RWPE2 (cell line): ENCODE results near the gene LARP6.
"Not testable (repeated sequence)": the region's sequence is repeated elsewhere in the genome, so short reads cannot be mapped to it uniquely, and the experiment has no call there.

Source experiments
- ATAC-seq: fragments of 200-7000 bp; cut with Tn5 transposase; 3 replicates; pipeline ENCODE4 v1.9.1; 2021; ENCODE audit warnings: low read depth
- DNase-seq: peaks from one replicate; pipeline ENCODE4 v3.0.0-alpha.2; 2020; ENCODE audit warnings: low spot score
- H3K27ac ChIP-seq: fragments of 450-650 bp; 2 replicates; pipeline ENCODE4 v1.5.1; 2017; ENCODE audit warnings: mild to moderate bottlenecking; ENCODE audit not compliant: poor library complexity, severe bottlenecking
- H3K27me3 ChIP-seq: fragments of 250-450 bp; sonication (Bioruptor Pico); 2 replicates; pipeline ENCODE4 v1.5.1; 2021; ENCODE audit warnings: mild to moderate bottlenecking, moderate library complexity; ENCODE audit not compliant: insufficient read depth, poor library complexity, severe bottlenecking
- H3K36me3 ChIP-seq: fragments of 250-450 bp; sonication (Bioruptor Pico); 2 replicates; pipeline ENCODE4 v1.5.1; 2020; ENCODE audit warnings: low read depth, mild to moderate bottlenecking, moderate library complexity
- H3K4me1 ChIP-seq: fragments of 250-450 bp; sonication (Bioruptor Pico); 2 replicates; pipeline ENCODE4 v1.5.1; 2021; ENCODE audit warnings: mild to moderate bottlenecking, moderate library complexity; ENCODE audit not compliant: insufficient read depth, poor library complexity, severe bottlenecking
- H3K4me3 ChIP-seq: fragments of 250-450 bp; sonication (Bioruptor Pico); 2 replicates; pipeline ENCODE4 v1.5.1; 2021; ENCODE audit warnings: mild to moderate bottlenecking, moderate library complexity; ENCODE audit not compliant: severe bottlenecking
- H3K9me3 ChIP-seq: fragments of 250-450 bp; sonication (Bioruptor Pico); 2 replicates; pipeline ENCODE4 v1.5.1; 2021; ENCODE audit warnings: mild to moderate bottlenecking, moderate library complexity; ENCODE audit not compliant: severe bottlenecking
- CTCF ChIP-seq: fragments of 450-650 bp; IDR thresholded peaks from one replicate; pipeline ENCODE4 v1.5.1; 2017; ENCODE audit warnings: mild to moderate bottlenecking, moderate library complexity; ENCODE audit not compliant: poor library complexity, severe bottlenecking

Gene LARP6

GRCh38 chr15:70875001-70875782 is 21.2 kb upstream of the LARP6 start:
- DNase-seq (no peak), ATAC-seq (peak; percentile 62)
- Histone ChIP-seq H3K27ac (no peak overlapping the region), H3K4me1 (no peaks in the 10 kb centered on the region), H3K9me3 (no peaks in the 10 kb centered on the region), H3K27me3 (no peaks in the 10 kb centered on the region), H3K36me3 (no peaks in the 10 kb centered on the region), H3K4me3 (no peak overlapping the region)
- peak; percentile 99 for TF ChIP-seq CTCF

GRCh38 chr15:70873232-70874054 is 19.5 kb upstream of the LARP6 start:
- Histone ChIP-seq H3K9me3 (no peaks in the 10 kb centered on the region), H3K27ac (no peak overlapping the region), H3K4me1 (no peaks in the 10 kb centered on the region), H3K36me3 (no peaks in the 10 kb centered on the region), H3K27me3 (no peaks in the 10 kb centered on the region), H3K4me3 (no peak overlapping the region)
- no peak for TF ChIP-seq CTCF
- DNase-seq (no peak), ATAC-seq (no peak)

GRCh38 chr15:70871490-70871889 is 17.5 kb upstream of the LARP6 start:
- not testable (repeated sequence) for H3K36me3 ChIP-seq, H3K27me3 ChIP-seq, H3K4me1 ChIP-seq, ATAC-seq, H3K4me3 ChIP-seq, H3K9me3 ChIP-seq, H3K27ac ChIP-seq
- DNase-seq = peak; percentile 69

- Histone ChIP-seq H3K4me3 (no peak overlapping the region), H3K9me3 (no peaks in the 10 kb centered on the region), H3K27ac (no peak overlapping the region), H3K4me1 (peaks cover 5% of the 10 kb centered on the region), H3K27me3 (no peaks in the 10 kb centered on the region), H3K36me3 (no peaks in the 10 kb centered on the region)
- no peak for DNase-seq
- ATAC-seq = peak; percentile 55; the same call in 1 of the 3 replicates
- TF ChIP-seq CTCF = no peak
These were observed 16.1 kb upstream of the LARP6 start for GRCh38 chr15:70870051-70870450.

GRCh38 chr15:70869346-70869745 is 15.4 kb upstream of the LARP6 start:
- peaks cover 5% of the 10 kb centered on the region for H3K4me1 ChIP-seq
- H3K27me3 ChIP-seq = no peaks in the 10 kb centered on the region
- H3K36me3 ChIP-seq = no peaks in the 10 kb centered on the region
- no peak for TF ChIP-seq CTCF
- H3K4me3 ChIP-seq = no peak overlapping the region
- no peaks in the 10 kb centered on the region for H3K9me3 ChIP-seq
- no peak for DNase-seq
- ATAC-seq = 0 out of 3 replicates have a peak, but pooled peaks have one; percentile 21
- no peak overlapping the region for H3K27ac ChIP-seq
